Globus pallidus (tissue), 1 donor: ENCODE measurements around the gene NR5A2.

ENCODE experiments used
- DNase-seq: peaks from one replicate; pipeline ENCODE4 v3.0.0-alpha.2; 2015; ENCODE audit warnings: low spot score

Gene NR5A2

GRCh38 chr1:200027264-200027823 lies at the start of gene NR5A2:
NR5A2 (plus strand) TSS chr1:200027710; CDS start chr1:200027848, 138 bp downstream.
- DNase-seq = no peak

- DNase-seq = no peak
These were observed 49.0 kb upstream of the NR5A2 start for GRCh38 chr1:199978408-199978940.

- no peak for DNase-seq
These were observed 48.4 kb upstream of the NR5A2 start for GRCh38 chr1:199979071-199979470.

GRCh38 chr1:199981584-199981983 lies 45.9 kb upstream of the NR5A2 start:
- no peak for DNase-seq

GRCh38 chr1:199982606-199983005 lies 44.9 kb upstream of the NR5A2 start:
- DNase-seq = no peak

GRCh38 chr1:199983531-199983930 lies 44.0 kb upstream of the NR5A2 start:
- DNase-seq = no peak

- no peak for DNase-seq
These were observed 32.3 kb upstream of the NR5A2 start for GRCh38 chr1:199995096-199995685.

- no peak for DNase-seq
These were observed 22.3 kb upstream of the NR5A2 start for GRCh38 chr1:200005165-200005564.

GRCh38 chr1:200006711-200007110 lies 20.8 kb upstream of the NR5A2 start:
- no peak for DNase-seq

- DNase-seq = no peak
These were observed 11.7 kb upstream of the NR5A2 start for GRCh38 chr1:200015811-200016210.

GRCh38 chr1:200021577-200022238 lies 5.8 kb upstream of the NR5A2 start:
- no peak for DNase-seq

GRCh38 chr1:200022239-200022804 lies 5.2 kb upstream of the NR5A2 start:
- DNase-seq = no peak

- DNase-seq = no peak
These were observed 1.1 kb downstream of the NR5A2 start for GRCh38 chr1:200028586-200029034.

- no peak for DNase-seq
These were observed 1.7 kb downstream of the NR5A2 start for GRCh38 chr1:200029035-200029821.

- no peak for DNase-seq
These were observed 2.3 kb downstream of the NR5A2 start for GRCh38 chr1:200029822-200030152.

- DNase-seq = no peak
These were observed 3.3 kb downstream of the NR5A2 start for GRCh38 chr1:200030791-200031190.

- no peak for DNase-seq
These were observed 6.2 kb downstream of the NR5A2 start for GRCh38 chr1:200033511-200034261.

- no peak for DNase-seq
These were observed 6.7 kb downstream of the NR5A2 start for GRCh38 chr1:200034262-200034557.

- no peak for DNase-seq
These were observed 7.4 kb downstream of the NR5A2 start for GRCh38 chr1:200034761-200035396.

GRCh38 chr1:200035397-200035955 lies 8.0 kb downstream of the NR5A2 start:
- no peak for DNase-seq
